ENCODE results near the gene CFAP77.

CFAP77 gene

DNA sequence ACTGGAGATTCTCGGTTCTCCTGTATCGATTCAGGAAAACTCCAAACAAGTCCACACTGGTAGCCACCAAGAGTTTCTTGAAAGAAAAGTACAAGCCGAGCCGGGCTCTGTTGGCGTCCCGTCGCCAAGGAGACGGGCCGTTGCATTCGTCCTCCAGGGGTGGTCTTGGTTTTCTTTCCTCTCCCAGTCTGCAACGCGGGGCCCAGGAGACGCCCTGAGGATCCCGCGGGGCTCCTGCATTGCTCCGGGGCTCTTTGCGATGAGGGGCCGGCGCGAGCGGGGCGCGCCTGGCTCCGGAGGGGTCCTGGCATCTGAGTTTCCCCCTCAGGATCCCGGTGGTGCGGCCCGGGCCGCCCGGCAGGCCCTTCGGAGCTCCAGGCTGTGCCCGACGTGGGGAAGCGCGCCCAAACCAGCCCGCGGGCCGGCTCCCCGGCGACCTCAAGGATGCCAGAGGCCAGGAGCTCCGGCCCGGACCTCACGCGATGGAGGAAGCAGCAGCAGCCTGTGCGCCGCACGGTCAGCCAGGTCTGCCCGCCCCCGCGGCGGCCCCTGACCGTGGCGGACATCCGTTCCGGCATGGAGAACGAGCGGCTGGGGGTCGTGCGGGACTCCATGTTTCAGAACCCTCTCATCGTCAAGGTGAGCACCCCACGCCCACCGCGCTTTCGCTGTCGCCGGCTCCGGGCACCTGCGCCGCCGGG is at the start of gene CFAP77:
TSS of gene CFAP77 (plus strand) at position 384 of the 701 bp plus-strand sequence. CDS start at position 445, 61 bp downstream.
- TF ChIP-seq, protein P1, sequence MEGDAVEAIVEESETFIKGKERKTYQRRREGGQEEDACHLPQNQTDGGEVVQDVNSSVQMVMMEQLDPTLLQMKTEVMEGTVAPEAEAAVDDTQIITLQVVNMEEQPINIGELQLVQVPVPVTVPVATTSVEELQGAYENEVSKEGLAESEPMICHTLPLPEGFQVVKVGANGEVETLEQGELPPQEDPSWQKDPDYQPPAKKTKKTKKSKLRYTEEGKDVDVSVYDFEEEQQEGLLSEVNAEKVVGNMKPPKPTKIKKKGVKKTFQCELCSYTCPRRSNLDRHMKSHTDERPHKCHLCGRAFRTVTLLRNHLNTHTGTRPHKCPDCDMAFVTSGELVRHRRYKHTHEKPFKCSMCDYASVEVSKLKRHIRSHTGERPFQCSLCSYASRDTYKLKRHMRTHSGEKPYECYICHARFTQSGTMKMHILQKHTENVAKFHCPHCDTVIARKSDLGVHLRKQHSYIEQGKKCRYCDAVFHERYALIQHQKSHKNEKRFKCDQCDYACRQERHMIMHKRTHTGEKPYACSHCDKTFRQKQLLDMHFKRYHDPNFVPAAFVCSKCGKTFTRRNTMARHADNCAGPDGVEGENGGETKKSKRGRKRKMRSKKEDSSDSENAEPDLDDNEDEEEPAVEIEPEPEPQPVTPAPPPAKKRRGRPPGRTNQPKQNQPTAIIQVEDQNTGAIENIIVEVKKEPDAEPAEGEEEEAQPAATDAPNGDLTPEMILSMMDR (IDR thresholded peaks at IDR 0.05; ENCODE audit: extremely low read depth, missing control alignments) = no peak
- peak; percentile 69 for DNase-seq (ENCODE audit: low spot score)

GRCh38 chr9:132364068-132364467 is 45.9 kb upstream of the CFAP77 start:
- TF ChIP-seq, protein P1 (IDR thresholded peaks at IDR 0.05; ENCODE audit: extremely low read depth, missing control alignments) = no peak
- no peak for DNase-seq (ENCODE audit: low spot score)

GRCh38 chr9:132365986-132366385 is 44.0 kb upstream of the CFAP77 start:
- TF ChIP-seq, protein P1 (IDR thresholded peaks at IDR 0.05; ENCODE audit: extremely low read depth, missing control alignments) = no peak
- no peak for DNase-seq (ENCODE audit: low spot score)

DNA sequence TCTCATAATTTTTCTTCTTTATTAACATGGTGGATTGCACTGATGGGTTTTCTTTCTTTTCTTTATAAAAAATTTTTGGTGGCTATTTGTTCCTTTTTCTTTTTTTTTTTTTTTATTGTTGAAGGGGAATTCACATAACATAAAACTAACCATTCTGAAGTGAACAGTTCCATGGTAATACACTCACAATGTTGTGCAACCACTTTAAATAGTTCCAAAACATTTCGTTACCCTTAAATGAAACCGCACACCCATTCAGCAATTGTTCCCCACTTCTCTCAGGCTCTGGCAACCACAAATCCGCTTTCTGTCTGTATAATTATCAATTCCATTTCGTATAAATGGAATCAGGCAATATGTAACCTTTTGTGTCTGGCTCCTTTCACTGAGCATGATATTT is 43.5 kb upstream of the CFAP77 start:
- DNase-seq (ENCODE audit: low spot score) = no peak
- TF ChIP-seq, protein P1 (IDR thresholded peaks at IDR 0.05; ENCODE audit: extremely low read depth, missing control alignments) = no peak

DNA sequence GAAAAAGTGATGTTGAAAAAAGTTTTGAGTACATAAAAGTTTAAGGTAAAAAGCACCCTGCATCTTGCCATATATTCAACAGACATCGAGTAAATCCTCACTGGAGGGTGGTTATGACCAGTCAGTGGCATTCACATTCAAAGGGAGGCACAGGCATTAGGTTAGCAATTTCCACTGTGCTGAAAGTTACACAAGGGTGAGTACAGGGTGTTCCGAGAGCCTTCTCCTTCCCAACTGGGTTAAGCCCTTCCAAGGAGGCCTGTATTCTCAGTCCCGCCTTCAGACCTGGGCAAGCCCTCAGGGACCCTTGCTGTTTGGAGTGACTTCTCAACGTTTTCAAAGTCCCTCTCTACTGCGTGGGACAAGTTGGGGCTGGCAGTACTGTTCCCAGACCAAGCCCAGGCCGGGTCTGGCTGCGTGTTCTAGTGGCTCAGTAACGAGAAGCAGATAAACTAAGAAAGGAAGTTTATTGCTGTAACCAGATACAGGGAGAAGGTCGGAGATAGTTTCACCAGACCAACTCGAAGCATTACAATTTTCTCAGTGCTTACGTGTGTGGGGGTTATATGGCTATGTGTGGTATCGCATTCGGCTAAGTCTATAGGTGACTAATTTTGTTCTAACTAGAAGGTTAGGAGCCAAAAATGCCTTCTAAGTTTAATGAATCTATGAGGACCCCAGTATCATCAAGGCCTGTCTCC is 42.2 kb upstream of the CFAP77 start:
- no peak for DNase-seq (ENCODE audit: low spot score)
- TF ChIP-seq, protein P1 (IDR thresholded peaks at IDR 0.05; ENCODE audit: extremely low read depth, missing control alignments) = no peak

DNA sequence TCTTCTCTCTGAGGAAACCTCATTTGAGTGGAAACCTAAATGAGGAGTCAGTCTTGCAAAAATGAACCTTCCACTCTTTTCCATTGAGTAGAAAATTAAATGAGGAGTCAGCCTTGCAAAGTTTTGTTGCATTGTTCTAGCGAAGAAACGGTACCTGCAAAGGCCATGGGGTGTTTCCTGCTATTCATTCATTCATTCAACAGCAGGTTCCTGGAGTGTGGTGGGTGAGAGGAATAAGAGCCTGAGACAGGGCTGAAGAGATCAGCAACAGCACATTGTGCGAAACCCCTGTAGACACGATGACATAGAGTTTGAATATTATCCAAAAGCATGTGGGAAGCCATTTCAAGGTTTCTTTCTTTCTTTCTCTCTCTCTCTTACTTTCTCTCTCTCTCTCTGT is 40.6 kb upstream of the CFAP77 start:
- DNase-seq (ENCODE audit: low spot score) = no peak
- TF ChIP-seq, protein P1 (IDR thresholded peaks at IDR 0.05; ENCODE audit: extremely low read depth, missing control alignments) = no peak

DNA sequence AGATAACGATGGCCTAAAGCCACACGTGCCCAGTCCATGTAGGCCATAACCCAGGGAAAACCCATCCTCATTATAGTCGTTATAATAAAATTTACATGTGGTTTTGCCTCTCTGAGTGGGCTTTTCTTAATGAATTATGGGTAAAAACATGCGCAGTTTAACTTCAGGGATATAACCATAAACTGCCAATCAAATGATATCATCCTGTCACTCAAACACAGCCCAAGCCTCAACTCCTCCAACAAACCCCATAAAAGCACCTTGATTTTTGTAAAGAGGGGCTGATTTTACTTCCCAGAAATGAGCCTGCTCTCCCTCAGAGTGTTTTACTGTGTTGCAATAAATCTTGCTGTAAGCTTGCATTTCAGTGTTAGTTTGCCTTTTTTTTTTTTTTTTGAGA is 39.4 kb upstream of the CFAP77 start:
- DNase-seq (ENCODE audit: low spot score) = no peak
- TF ChIP-seq, protein P1 (IDR thresholded peaks at IDR 0.05; ENCODE audit: extremely low read depth, missing control alignments) = no peak
